Measurements from ENCODE around the gene NLRC3. TPM values are rescaled to one million over a fixed set of nuclear protein-coding genes. Genes with fewer than 3 reads are reported as not detected.

The NLRC3 gene
- polyA plus RNA-seq, 1 of the 3 experiments (the other 2 are of a cell fraction), result not detected

- H3K4me1 ChIP-seq (ENCODE audit: control insufficient read depth in 1 of 2, insufficient read depth in 2 of 2, low read depth in 1 of 2, low read length in 1 of 2), result no peaks in the 10 kb centered on the region
- WGBS (ENCODE audit: low lambda C conversion rate), result 86% methylated on average over 3 of the region's 3 CpGs
- H3K36me3 ChIP-seq (replicated peaks in 1 of 2; ENCODE audit: control insufficient read depth in 1 of 2, insufficient read depth in 2 of 2, low read length in 1 of 2), result peaks cover 20 to 43% of the 10 kb centered on the region in 2 experiments
- no peak overlapping the region for H3K27ac ChIP-seq (ENCODE audit: low read depth in 2 of 2, low read length in 1 of 2)
- no peaks in the 10 kb centered on the region for H3K27me3 ChIP-seq (ENCODE audit: insufficient read depth)
- H3K9me3 ChIP-seq, result no peaks in the 10 kb centered on the region
- H3K9me2 ChIP-seq, result no peaks in the 10 kb centered on the region
- H3K4me3 ChIP-seq (ENCODE audit: low read depth in 2 of 2, low read length in 1 of 2), result no peak overlapping the region
- TF ChIP-seq EP300 (IDR thresholded peaks at IDR 0.05; ENCODE audit: borderline replicate concordance in 1 of 2, low read depth in 1 of 2, low read length in 1 of 2) (no peak), SIN3A (IDR thresholded peaks at IDR 0.05; ENCODE audit: borderline replicate concordance, low read depth, low read length) (no peak), TCF12 (IDR thresholded peaks at IDR 0.05) (no peak), CTCF (IDR thresholded peaks at IDR 0.05) (no peak), ELF1 (IDR thresholded peaks at IDR 0.05) (no peak), GABPA (IDR thresholded peaks at IDR 0.05; ENCODE audit: low read depth) (no peak), FOXM1 (IDR thresholded peaks at IDR 0.05; ENCODE audit: low read depth) (no peak), GATA2 (CRISPR knock-in tag; IDR thresholded peaks at IDR 0.05) (no peak), RFX5 (IDR thresholded peaks at IDR 0.05; ENCODE audit: low read length) (no peak), NRF1 (IDR thresholded peaks at IDR 0.05; ENCODE audit: low read depth, low read length) (no peak), RAD21 (IDR thresholded peaks at IDR 0.05; ENCODE audit: low read length) (no peak), TAF1 (IDR thresholded peaks at IDR 0.05; ENCODE audit: borderline replicate concordance, low read depth, low read length) (no peak), MAX (IDR thresholded peaks at IDR 0.05; ENCODE audit: low read depth) (no peak), EZH2phosphoT487 (IDR thresholded peaks at IDR 0.05; ENCODE audit: borderline replicate concordance, low read depth) (no peak), RCOR1 (IDR thresholded peaks at IDR 0.05; ENCODE audit: low read length) (no peak), REST (IDR thresholded peaks at IDR 0.05; ENCODE audit: low read depth, low read length) (no peak), MXI1 (IDR thresholded peaks at IDR 0.05; ENCODE audit: low read depth, low read length) (no peak), RXRA (IDR thresholded peaks at IDR 0.05; ENCODE audit: borderline replicate concordance, low read depth) (no peak)
- no peaks in the 10 kb centered on the region for H4K20me1 ChIP-seq (ENCODE audit: insufficient read depth)
- no peaks in the 10 kb centered on the region for H3K79me2 ChIP-seq (ENCODE audit: insufficient read depth)
- POLR2A ChIA-PET, result no interaction called here
- H3F3A ChIP-seq (replicated peaks; ENCODE audit: insufficient read depth), result peaks cover 3% of the 10 kb centered on the region
- CTCF ChIA-PET, result interaction anchor here (0.6 to 1.3 kb wide), 3 partner anchors 17 to 616 kb away, joined by 3 read pairs; no protein-coding TSS in a partner anchor
- no peak for DNase-seq
- no peak overlapping the region for H3K9ac ChIP-seq
- no peak overlapping the region for H2AFZ ChIP-seq (ENCODE audit: low read depth)
- no peak overlapping the region for H3K4me2 ChIP-seq
These were observed 40.9 kb downstream of the NLRC3 start for GRCh38 chr16:3536271-3536731.
